K562 (cell line): ENCODE results near the gene SYCP3. TPM values are rescaled to one million over a fixed set of nuclear protein-coding genes. Genes with fewer than 3 reads are reported as not detected.
A peak's percentile ranks its signal among the peaks of the same experiment; 100 is the strongest.

Experiments used
- CAMTA2 ChIP-seq: fragments of 250-450 bp; sonication (Bioruptor Pico); conservative IDR thresholded peaks from 2 replicates; pipeline ENCODE4 v1.5.1; 2022
- CBX3 ChIP-seq, 2 experiments: IDR thresholded peaks; 1 replicate in 1 of 2; 2 replicates in 1 of 2; pipeline ENCODE4 v1.6.1; 2012; ENCODE audit warnings: inconsistent platforms in 2 of 2, low read length in 2 of 2, borderline replicate concordance in 1 of 2, control low read depth in 1 of 2
- CCNT2 ChIP-seq: IDR thresholded peaks from 2 replicates; pipeline ENCODE4 v1.6.1; 2011; ENCODE audit warnings: borderline replicate concordance, low read depth, mild to moderate bottlenecking, moderate library complexity, mixed read lengths, low read length; ENCODE audit not compliant: insufficient read length; ENCODE audit errors: extremely low read depth
- E2F8 ChIP-seq: fragments of 450-650 bp; IDR thresholded peaks from 2 replicates; pipeline ENCODE4 v1.7.1; 2018; ENCODE audit warnings: mild to moderate bottlenecking, low read depth; ENCODE audit not compliant: partially characterized antibody
- ESRRA ChIP-seq: fragments of 450-650 bp; IDR thresholded peaks from 2 replicates; pipeline ENCODE4 v1.6.1; 2014; ENCODE audit warnings: low read depth, mild to moderate bottlenecking, moderate library complexity, borderline replicate concordance
- ETV5 ChIP-seq: sonication (generic); formaldehyde crosslinking; IDR thresholded peaks from 2 replicates; pipeline ENCODE4 v1.4.0; 2020; ENCODE audit warnings: low read depth, mild to moderate bottlenecking, missing genetic modification reagents
- GTF2B ChIP-seq: IDR thresholded peaks from 2 replicates; pipeline ENCODE4 v1.6.1; 2011; ENCODE audit not compliant: insufficient read length; ENCODE audit errors: extremely low read depth
- HNRNPLL ChIP-seq: fragments of 200-400 bp; formaldehyde crosslinking; IDR thresholded peaks from 2 replicates; pipeline ENCODE4 v1.6.1; 2017; ENCODE audit warnings: low read length, low read depth, mild to moderate bottlenecking; ENCODE audit not compliant: poor library complexity, severe bottlenecking
- KAT2B ChIP-seq: IDR thresholded peaks from one replicate; pipeline ENCODE4 v1.6.1; 2012; ENCODE audit warnings: low read depth, mild to moderate bottlenecking, control low read depth, inconsistent platforms, low read length, moderate library complexity
- MCM5 ChIP-seq: fragments of 450-650 bp; IDR thresholded peaks from 2 replicates; pipeline ENCODE4 v1.6.1; 2016; ENCODE audit warnings: low read depth
- NR1H2 ChIP-seq: sonication (generic); formaldehyde crosslinking; IDR thresholded peaks from 2 replicates; pipeline ENCODE4 v1.4.0; 2020; ENCODE audit warnings: mild to moderate bottlenecking, missing genetic modification reagents
- RAD21 ChIP-seq, 2 experiments: fragments of 250-450 bp in 1 of 2; fragments of 450-650 bp in 1 of 2; sonication (Bioruptor Pico) in 1 of 2; formaldehyde crosslinking in 1 of 2; IDR thresholded peaks in 1 of 2; conservative IDR thresholded peaks in 1 of 2; 2 replicates each; pipeline versions ENCODE4 v1.4.0 to v1.8.0; 2020 to 2022; ENCODE audit warnings: mild to moderate bottlenecking in 2 of 2, moderate library complexity in 1 of 2
- RBBP5 ChIP-seq: fragments of 200-600 bp; sonication (generic); IDR thresholded peaks from 2 replicates; pipeline ENCODE4 v1.6.1; 2012; ENCODE audit warnings: borderline replicate concordance, mild to moderate bottlenecking, low read length, control low read depth, inconsistent platforms; ENCODE audit not compliant: insufficient read depth, poor library complexity, severe bottlenecking
- RBM34 ChIP-seq: fragments of 200-400 bp; formaldehyde crosslinking; IDR thresholded peaks from 2 replicates; pipeline ENCODE4 v1.6.1; 2018; ENCODE audit warnings: low read length, borderline replicate concordance; ENCODE audit not compliant: insufficient read depth
- RFX5 ChIP-seq: IDR thresholded peaks from 2 replicates; pipeline ENCODE4 v1.6.1; 2011; ENCODE audit warnings: low read depth, mild to moderate bottlenecking, improper control_type of control experiment, low read length
- SMAD3 ChIP-seq: fragments of 450-650 bp; formaldehyde crosslinking; conservative IDR thresholded peaks from 2 replicates; pipeline ENCODE4 v1.4.0; 2020; ENCODE audit warnings: mild to moderate bottlenecking
- SREBF1 ChIP-seq: fragments of 150-350 bp; IDR thresholded peaks from 2 replicates; pipeline ENCODE4 v1.6.1; 2014; ENCODE audit warnings: antibody characterized with exemption, low read depth, low read length, borderline replicate concordance
- SRF ChIP-seq, 2 experiments: fragments of 250-450, 450-650 bp in 1 of 2; sonication (Bioruptor Pico) in 1 of 2; sonication (generic) in 1 of 2; formaldehyde crosslinking; IDR thresholded peaks; 2 replicates each; pipeline versions ENCODE4 v1.5.0 to v1.5.1; 2020 to 2022; ENCODE audit warnings: mild to moderate bottlenecking in 1 of 2, missing genetic modification reagents in 1 of 2
- STAT5B ChIP-seq: fragments of 250-450 bp; sonication (Bioruptor Pico); IDR thresholded peaks from 2 replicates; pipeline ENCODE4 v1.8.0; 2021; ENCODE audit warnings: mild to moderate bottlenecking, inconsistent platforms
- ZNF384 ChIP-seq: IDR thresholded peaks from 2 replicates; pipeline ENCODE4 v1.6.1; 2012; ENCODE audit warnings: low read depth, low read length, improper control_type of control experiment
- ZNF41 ChIP-seq: fragments of 250-450 bp; sonication (Bioruptor Pico); conservative IDR thresholded peaks from 2 replicates; pipeline ENCODE4 v1.4.0; 2020; ENCODE audit warnings: mild to moderate bottlenecking
- ZNF561 ChIP-seq: fragments of 450-650 bp; formaldehyde crosslinking; conservative IDR thresholded peaks from 2 replicates; pipeline ENCODE4 v1.4.0; 2020; ENCODE audit warnings: mild to moderate bottlenecking, moderate library complexity
- polyA plus RNA-seq, 8 experiments: library from polyadenylated mRNA; depleted of rRNA in 4 of 8; stranded (reverse) in 5 of 8; unstranded in 3 of 8; fragments of >200 nt; fragmentation: Nextera tagmentation in 2 of 8; fragmentation: Illumina TruSeq in 1 of 8; extraction: Ambion mirVana in 2 of 8; extraction: Trizol in 1 of 8; gene quantifications; 2 replicates each; pipeline versions ENCODE4 v1.2.1 to v1.2.3, GENCODE V29; 2011 to 2014; ENCODE audit warnings: inconsistent platforms in 1 of 8, missing spikeins in 1 of 8
- total RNA-seq, 7 experiments: library from RNA; depleted of rRNA in 6 of 7; stranded (reverse); fragments of >200 nt in 6 of 7; fragmentation: Illumina TruSeq in 2 of 7; extraction: Trizol in 2 of 7; gene quantifications; 2 replicates each; pipeline versions ENCODE4 v1.2.1 to v1.2.3, GENCODE V29; 2011 to 2021; ENCODE audit warnings: low replicate concordance in 1 of 7
- TF ChIP-seq, protein P1 (sequence below): sonication (generic); formaldehyde crosslinking; IDR thresholded peaks from 2 replicates; pipeline ENCODE4 v1.9.0; 2022; ENCODE audit warnings: mild to moderate bottlenecking, missing genetic modification reagents

Gene SYCP3
- total and polyA plus RNA-seq, 9 of the 15 experiments (the other 6 are each of a cell fraction or from before 2014, with no cell fraction given): 0.11 to 0.25 (median 0.22) TPM; not detected in 4

DNA sequence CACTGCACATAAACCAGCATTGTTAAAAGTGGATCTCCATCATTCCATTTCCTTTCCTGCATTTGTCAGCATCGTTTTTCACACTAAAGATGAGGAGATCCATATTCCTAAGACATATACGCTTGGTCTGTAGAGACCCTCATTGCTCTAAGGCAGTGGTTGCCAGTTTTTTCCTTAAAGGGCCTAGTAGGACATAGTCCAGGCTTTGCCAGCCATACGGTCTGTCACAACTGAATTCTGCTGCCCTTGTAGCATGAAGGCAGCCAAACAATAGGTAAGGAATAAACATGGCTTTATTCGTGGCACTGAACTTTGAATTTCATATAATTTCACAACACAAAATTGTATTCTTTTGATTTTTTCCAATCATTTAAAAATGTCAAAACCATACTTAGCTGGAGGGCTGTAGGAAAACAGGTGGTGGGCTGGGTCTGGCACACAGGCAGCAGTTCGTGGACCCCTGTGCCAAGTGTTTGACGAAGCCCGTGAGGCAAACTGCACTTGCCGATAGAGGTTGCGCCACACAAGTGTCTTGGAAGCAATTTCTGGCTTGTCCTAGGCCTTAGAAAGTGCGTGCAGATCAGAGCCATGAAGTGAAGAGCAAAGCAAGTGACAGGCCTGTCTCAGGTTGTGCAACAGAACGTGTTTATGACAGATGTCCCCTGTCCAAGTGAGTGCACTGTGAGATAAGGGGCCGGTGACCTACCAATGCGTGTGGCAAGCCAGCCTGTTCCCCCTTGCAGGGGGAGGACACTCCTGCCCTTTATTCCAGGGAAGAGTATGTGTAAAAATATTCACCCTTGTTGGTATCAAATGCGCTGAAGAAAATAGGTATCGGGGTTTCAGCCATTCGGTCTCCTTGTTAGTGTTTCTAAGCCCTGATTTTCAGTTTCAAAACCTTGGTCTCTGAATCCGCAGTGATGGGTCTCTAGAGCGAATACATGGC is 42.7 kb downstream of the SYCP3 start (continued):
- TF ChIP-seq CBX3 (IDR thresholded peaks at IDR 0.05; ENCODE audit: borderline replicate concordance in 1 of 2, low read length in 2 of 2) (peak in 1 of 2 experiments; percentile 91; a peak in 2 of 3 replicates), NR1H2 (CRISPR knock-in tag) (no peak), HNRNPLL (peak; percentile 10), STAT5B (no peak), MCM5 (no peak), ETV5 (CRISPR knock-in tag) (no peak), ZNF384 (no peak), CCNT2 (no peak), RFX5 (no peak), GTF2B (no peak), KAT2B (no peak), ZNF41 (CRISPR knock-in tag) (no peak), RBM34 (no peak), RAD21 (CRISPR knock-in tag; conservative IDR thresholded peaks at IDR 0.05 in 1 of 2, IDR thresholded peaks at IDR 0.05 in 1 of 2) (no peak), SREBF1 (no peak), SMAD3 (CRISPR knock-in tag) (0 out of 2 replicates have a peak, but pooled peaks have one; percentile 66), ZNF561 (CRISPR knock-in tag) (no peak), CAMTA2 (CRISPR knock-in tag) (no peak), E2F8 (no peak), SRF (CRISPR knock-in tag; IDR thresholded peaks at IDR 0.05) (no peak), RBBP5 (no peak), ESRRA (peak; percentile 37; the same call in 1 of the 2 replicates)
- TF ChIP-seq, protein P1, sequence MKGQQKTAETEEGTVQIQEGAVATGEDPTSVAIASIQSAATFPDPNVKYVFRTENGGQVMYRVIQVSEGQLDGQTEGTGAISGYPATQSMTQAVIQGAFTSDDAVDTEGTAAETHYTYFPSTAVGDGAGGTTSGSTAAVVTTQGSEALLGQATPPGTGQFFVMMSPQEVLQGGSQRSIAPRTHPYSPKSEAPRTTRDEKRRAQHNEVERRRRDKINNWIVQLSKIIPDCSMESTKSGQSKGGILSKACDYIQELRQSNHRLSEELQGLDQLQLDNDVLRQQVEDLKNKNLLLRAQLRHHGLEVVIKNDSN (CRISPR knock-in tag): no peak
